GM19240 (cell line): Measurements from ENCODE around the gene SBNO2.

Source experiments
- DNase-seq: peaks from one replicate; pipeline ENCODE4 v3.0.0; 2011; ENCODE audit warnings: low spot score; ENCODE audit not compliant: insufficient read length

Gene SBNO2

DNA sequence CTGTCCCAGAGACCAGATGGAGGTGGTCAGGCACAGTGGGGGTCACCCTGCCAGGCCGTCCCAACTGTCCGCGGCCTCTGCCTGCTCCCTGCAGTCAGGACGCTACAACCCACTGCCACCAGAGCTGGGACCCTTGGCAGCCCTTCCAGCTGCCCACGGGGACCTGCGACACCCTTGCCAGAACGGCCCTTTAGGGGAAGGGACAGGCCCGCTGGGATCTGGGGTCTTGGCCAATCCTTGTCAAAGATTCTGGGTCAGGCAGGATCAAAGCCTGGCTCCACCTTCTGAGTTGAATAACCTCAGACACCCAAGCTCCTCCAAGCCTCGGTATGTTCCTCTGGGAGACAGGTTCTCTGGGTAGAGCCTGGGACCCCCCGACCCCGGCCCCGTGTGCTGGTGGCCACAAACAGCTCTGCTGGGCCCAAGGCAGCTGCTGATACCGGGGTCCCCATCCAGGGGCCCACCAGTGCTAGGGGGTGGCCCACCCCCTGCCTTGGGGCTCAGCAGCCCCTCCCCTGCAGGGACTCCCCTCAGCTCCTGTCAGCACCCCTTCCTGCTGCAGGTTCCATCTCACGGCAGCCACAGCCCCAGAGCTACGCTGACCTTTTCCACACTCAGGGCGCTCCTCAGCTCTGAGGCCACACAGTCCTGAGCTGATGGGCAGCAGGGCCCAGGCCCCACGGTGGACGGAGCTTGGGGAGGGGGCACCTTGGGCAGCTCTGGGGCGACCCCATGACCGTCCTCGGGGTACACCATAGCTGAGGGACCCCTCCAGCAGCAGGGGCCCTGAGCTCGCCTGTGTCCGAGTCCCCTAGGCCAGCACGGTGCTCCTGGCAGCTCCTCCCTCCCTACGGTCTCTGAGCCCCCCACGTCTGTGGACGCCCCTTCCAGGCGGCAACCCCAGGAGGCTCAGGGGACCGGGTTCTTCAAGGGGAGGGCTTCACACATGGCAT lies 18.4 kb downstream of the SBNO2 start:
- DNase-seq = no peak

DNA sequence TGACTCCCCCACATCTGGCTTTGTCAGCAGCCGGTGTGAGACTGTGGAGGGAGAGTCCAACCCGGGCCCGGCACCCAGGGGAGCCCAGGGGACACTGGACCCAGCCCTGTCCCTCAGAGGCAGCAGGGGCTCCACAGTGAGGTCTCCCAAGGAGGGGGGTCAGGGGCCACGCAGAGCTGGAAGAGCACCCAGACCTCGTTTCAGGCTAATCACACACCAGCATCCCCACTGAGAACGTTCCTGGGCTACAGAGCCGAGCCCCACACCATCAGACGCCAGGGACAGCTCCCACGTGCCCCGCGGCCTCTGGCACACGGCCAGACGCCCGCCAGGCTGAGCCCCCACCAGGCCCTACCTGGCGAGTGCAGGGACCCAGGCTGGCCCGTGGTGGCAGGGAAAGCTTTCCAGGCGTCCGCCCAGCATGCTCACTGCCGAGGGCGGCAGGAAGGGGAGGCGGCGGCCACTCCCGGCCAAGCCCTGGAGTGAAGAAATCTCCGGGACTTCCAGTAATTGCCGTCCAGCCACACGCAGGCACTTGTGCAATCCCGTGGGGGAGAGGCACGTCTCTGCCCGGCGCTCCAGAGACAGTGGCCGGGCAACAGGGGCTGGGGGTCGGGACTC lies 19.2 kb downstream of the SBNO2 start:
- no peak for DNase-seq

GRCh38 chr19:1153891-1154730 lies 20.0 kb downstream of the SBNO2 start:
- no peak for DNase-seq

DNA sequence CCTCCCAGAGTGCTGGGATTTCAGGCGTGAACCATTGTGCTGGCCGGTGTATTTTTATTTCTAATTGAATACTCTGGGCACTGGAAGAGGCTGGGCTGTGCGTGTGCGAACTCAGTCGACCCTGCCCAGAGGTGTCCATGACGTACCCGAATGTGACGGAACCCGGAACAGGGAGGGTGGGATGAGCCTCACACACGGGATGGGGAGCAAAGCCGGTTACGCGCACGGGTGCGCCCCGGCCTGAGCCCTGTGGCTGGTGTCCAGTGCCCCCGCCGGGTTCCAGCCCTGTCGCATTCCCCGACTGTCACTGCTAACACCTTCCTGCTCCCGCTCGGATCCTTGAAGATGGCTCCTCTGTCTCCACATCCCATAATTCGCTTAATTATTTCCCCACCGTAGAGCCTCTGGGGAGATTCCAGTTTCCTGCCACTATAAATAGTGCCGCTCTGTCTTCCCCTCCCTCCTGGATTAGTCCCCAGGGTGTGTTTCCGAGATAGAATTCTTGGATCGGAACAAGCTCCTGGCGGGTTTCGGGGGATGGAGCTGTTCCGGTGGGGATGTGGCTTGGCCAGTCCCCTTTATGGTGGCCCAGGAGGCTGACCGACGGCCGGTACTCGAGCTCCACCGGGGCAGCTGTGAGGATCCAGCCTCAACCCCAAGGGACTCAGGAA lies 22.0 kb downstream of the SBNO2 start:
- DNase-seq = no peak

- DNase-seq = no peak
Measured at GRCh38 chr19:1151037-1151724, 22.9 kb downstream of the SBNO2 start.

GRCh38 chr19:1150333-1151036 lies 23.6 kb downstream of the SBNO2 start:
- DNase-seq = no peak

GRCh38 chr19:1149259-1150045 lies 24.6 kb downstream of the SBNO2 start:
- DNase-seq = no peak

- DNase-seq = no peak
Measured at GRCh38 chr19:1147934-1148549, 26.0 kb downstream of the SBNO2 start.

DNA sequence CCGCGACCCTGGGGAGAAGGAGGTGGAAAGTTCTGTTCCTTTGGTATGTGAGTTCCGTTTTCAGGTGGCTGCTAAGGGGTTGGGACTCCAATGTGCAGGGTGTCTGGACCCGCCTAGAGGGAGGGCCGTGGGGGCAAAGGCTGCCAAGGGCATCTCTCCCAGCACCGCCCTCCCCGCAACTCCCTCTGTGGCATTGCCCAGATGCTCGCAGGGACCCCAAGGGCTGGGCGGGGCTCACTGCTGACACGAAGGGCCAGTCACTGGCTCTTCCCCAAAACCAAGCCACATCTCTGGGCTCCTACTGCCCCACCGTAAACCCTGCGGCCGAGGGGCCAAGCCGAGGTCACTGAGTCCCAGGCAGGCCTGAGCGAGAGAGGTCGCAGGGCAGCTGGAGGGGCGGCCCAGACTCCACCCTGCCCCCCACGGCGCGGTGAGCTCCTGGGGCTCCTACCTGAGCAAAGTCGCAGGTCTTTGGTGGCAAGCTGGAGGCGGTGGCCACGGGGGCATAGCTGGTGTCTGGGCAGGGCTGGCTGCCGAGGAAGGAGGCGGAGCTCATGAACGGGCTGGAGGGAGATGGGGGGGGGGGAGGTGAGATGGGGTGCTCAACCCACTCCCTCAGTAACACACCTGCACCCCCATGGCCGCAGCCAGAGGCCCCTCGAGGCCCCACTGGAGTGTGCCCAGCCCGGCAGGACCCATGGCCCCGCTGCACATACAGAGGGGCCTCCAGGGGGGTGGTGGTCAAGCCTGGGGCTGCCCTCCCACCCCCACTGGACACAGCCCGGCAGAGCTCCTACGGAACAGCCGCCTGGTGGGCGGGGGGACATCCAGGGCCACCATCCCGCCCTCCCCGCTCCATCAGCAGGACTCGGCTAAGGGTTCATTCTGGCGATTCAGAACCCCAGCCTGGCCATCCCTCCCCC lies 26.9 kb downstream of the SBNO2 start:
- no peak for DNase-seq

- no peak for DNase-seq
Measured at GRCh38 chr19:1146412-1146699, 27.7 kb downstream of the SBNO2 start.

GRCh38 chr19:1145635-1146411 lies 28.2 kb downstream of the SBNO2 start:
- DNase-seq = no peak

DNA sequence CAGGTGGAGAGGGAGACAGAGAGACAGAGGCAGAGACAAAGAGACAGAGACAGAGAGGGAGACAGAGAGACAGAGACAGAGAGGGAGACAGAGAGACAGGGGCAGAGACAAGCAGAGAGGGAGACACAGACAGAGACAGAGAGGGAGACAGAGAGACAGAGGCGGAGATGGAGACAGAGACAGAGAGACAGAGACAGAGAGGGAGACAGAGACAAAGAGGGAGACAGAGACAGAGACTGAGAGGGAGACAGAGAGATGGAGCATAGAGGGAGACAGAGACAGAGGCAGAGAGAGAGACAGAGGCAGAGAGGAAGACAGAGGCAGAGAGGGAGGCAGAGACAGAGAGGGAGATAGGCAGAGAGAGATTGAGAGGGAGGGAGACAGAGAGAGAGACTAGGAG lies 29.3 kb downstream of the SBNO2 start:
- DNase-seq = no peak

GRCh38 chr19:1143828-1144399 lies 30.2 kb downstream of the SBNO2 start:
- DNase-seq = no peak

GRCh38 chr19:1141944-1142343 lies 32.1 kb downstream of the SBNO2 start:
- no peak for DNase-seq

- no peak for DNase-seq
Measured at GRCh38 chr19:1140272-1141027, 33.6 kb downstream of the SBNO2 start.

- no peak for DNase-seq
Measured at GRCh38 chr19:1139126-1139525, 34.9 kb downstream of the SBNO2 start.
